ENCODE data around the gene OR51D1. TPM values are rescaled to one million over a fixed set of nuclear protein-coding genes. Genes with fewer than 3 reads are reported as not detected.

Gene OR51D1
- total and polyA plus RNA-seq, 9 of the 15 experiments (the other 6 are each of a cell fraction or from before 2014, with no cell fraction given), result not detected

GRCh38 chr11:4636962-4637661, at the start of gene OR51D1 (continued):
- TF ChIP-seq MLLT1 (IDR thresholded peaks at IDR 0.05), result no peak; a peak in 1 of 4 replicates
- no peak for TF ChIP-seq EZH2 (IDR thresholded peaks at IDR 0.05; ENCODE audit: borderline replicate concordance, low read depth, low read length)
- TF ChIP-seq STAT5A (IDR thresholded peaks at IDR 0.05; ENCODE audit: borderline replicate concordance, low read length), result no peak
- TF ChIP-seq TCF15 (CRISPR knock-in tag; IDR thresholded peaks at IDR 0.05), result no peak
- TF ChIP-seq USF2 (CRISPR knock-in tag; IDR thresholded peaks at IDR 0.05), result no peak
- TF ChIP-seq NFRKB (IDR thresholded peaks at IDR 0.05; ENCODE audit: low read depth), result no peak
- peak; percentile 81; the same call in 1 of the 2 replicates for TF ChIP-seq STAG1 (CRISPR knock-in tag; IDR thresholded peaks at IDR 0.05; ENCODE audit: borderline replicate concordance)
- TF ChIP-seq ZNF232 (CRISPR knock-in tag; IDR thresholded peaks at IDR 0.05), result no peak
- TF ChIP-seq SMC3 (conservative IDR thresholded peaks at IDR 0.05; ENCODE audit: insufficient read depth, low read depth, low read length), result peak; percentile 94
- TF ChIP-seq MECOM (CRISPR knock-in tag; IDR thresholded peaks at IDR 0.05), result no peak
- no peak for TF ChIP-seq FOXP4 (CRISPR knock-in tag; IDR thresholded peaks at IDR 0.05; ENCODE audit: borderline replicate concordance)
- no peak for TF ChIP-seq FOXM1 (IDR thresholded peaks at IDR 0.05; ENCODE audit: low read depth)
- no peak for TF ChIP-seq FOXM1 (CRISPR knock-in tag; IDR thresholded peaks at IDR 0.05; ENCODE audit: low read depth)
- TF ChIP-seq ZKSCAN8 (CRISPR knock-in tag; IDR thresholded peaks at IDR 0.05), result no peak
- TF ChIP-seq MAX (CRISPR knock-in tag; IDR thresholded peaks at IDR 0.05), result 0 out of 2 replicates have a peak, but pooled peaks have one; percentile 18

All from K562 (cell line).